ENCODE measurements around the gene DLGAP5.

The DLGAP5 gene, protein sequence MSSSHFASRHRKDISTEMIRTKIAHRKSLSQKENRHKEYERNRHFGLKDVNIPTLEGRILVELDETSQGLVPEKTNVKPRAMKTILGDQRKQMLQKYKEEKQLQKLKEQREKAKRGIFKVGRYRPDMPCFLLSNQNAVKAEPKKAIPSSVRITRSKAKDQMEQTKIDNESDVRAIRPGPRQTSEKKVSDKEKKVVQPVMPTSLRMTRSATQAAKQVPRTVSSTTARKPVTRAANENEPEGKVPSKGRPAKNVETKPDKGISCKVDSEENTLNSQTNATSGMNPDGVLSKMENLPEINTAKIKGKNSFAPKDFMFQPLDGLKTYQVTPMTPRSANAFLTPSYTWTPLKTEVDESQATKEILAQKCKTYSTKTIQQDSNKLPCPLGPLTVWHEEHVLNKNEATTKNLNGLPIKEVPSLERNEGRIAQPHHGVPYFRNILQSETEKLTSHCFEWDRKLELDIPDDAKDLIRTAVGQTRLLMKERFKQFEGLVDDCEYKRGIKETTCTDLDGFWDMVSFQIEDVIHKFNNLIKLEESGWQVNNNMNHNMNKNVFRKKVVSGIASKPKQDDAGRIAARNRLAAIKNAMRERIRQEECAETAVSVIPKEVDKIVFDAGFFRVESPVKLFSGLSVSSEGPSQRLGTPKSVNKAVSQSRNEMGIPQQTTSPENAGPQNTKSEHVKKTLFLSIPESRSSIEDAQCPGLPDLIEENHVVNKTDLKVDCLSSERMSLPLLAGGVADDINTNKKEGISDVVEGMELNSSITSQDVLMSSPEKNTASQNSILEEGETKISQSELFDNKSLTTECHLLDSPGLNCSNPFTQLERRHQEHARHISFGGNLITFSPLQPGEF

GRCh38 chr14:55191203-55192053, at the start of gene DLGAP5:
TSS of gene DLGAP5 (minus strand) at chr14:55191585. CDS start at chr14:55189179, 2,406 bp downstream.
- peak; percentile 96 for DNase-seq
- H3K9me3 Mint-ChIP-seq: no peaks in the 10 kb centered on the region
- H3K36me3 Mint-ChIP-seq: peaks cover 32% of the 10 kb centered on the region
- peak within 1 kb of the TSS; percentile 93 for H3K27ac Mint-ChIP-seq
- peak within 1 kb of the TSS; percentile 99 for H3K4me3 Mint-ChIP-seq
- CTCF ChIA-PET: interaction anchor here (0.7 to 1.1 kb wide), 3 partner anchors 140 to 384 kb away, joined by 3 to 5 read pairs (median 4); partner anchors contain the start of gene MAPK1IP1L
- peaks cover 5% of the 10 kb centered on the region for H3K27me3 Mint-ChIP-seq
- peaks cover 44% of the 10 kb centered on the region for H3K4me1 Mint-ChIP-seq

GRCh38 chr14:55240526-55241178, 49.3 kb upstream of the DLGAP5 start:
- no peak for DNase-seq
- Mint-ChIP-seq H3K36me3 (no peaks in the 10 kb centered on the region), H3K27ac (no peak overlapping the region), H3K4me1 (no peaks in the 10 kb centered on the region), H3K4me3 (no peak overlapping the region), H3K9me3 (no peaks in the 10 kb centered on the region), H3K27me3 (peaks cover 13% of the 10 kb centered on the region)
- CTCF ChIA-PET: no interaction called here

DNA sequence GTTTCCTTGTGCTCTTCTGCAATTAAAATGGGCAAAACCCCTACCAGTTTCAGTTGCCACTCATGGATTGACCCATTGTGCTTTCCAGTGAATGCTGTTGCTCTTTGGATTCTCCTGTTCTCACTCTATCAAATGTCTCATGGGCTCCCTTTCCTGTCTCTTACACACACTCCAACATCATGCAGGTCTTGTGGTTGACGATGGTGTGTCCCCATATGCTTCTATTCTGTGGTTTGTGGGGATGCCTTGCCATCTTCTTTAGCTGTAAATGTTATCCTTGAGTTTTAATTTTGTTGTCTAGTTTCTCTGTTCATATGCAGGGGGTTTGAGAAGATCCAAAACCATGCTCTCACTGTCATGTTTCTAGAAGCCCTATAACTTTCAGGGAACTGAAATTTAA, 47.9 kb upstream of the DLGAP5 start:
- no peaks in the 10 kb centered on the region for H3K9me3 Mint-ChIP-seq
- peaks cover 18% of the 10 kb centered on the region for H3K27me3 Mint-ChIP-seq
- H3K27ac Mint-ChIP-seq: no peak overlapping the region
- CTCF ChIA-PET: no interaction called here
- H3K4me3 Mint-ChIP-seq: no peak overlapping the region
- H3K36me3 Mint-ChIP-seq: no peaks in the 10 kb centered on the region
- no peak for DNase-seq
- no peaks in the 10 kb centered on the region for H3K4me1 Mint-ChIP-seq

GRCh38 chr14:55238019-55238680, 46.8 kb upstream of the DLGAP5 start:
- Mint-ChIP-seq H3K27me3 (peaks cover 18% of the 10 kb centered on the region), H3K36me3 (no peaks in the 10 kb centered on the region), H3K4me3 (no peak overlapping the region), H3K27ac (no peak overlapping the region), H3K9me3 (no peaks in the 10 kb centered on the region), H3K4me1 (no peaks in the 10 kb centered on the region)
- DNase-seq: no peak
- CTCF ChIA-PET: interaction anchor here (1.2 kb wide), 1 partner anchor 117 kb away, joined by 3 read pairs; no protein-coding TSS in a partner anchor

- Mint-ChIP-seq H3K9me3 (no peaks in the 10 kb centered on the region), H3K4me3 (no peak overlapping the region), H3K36me3 (no peaks in the 10 kb centered on the region), H3K27ac (no peak overlapping the region), H3K27me3 (peaks cover 45% of the 10 kb centered on the region), H3K4me1 (no peaks in the 10 kb centered on the region)
- CTCF ChIA-PET: no interaction called here
- DNase-seq: no peak
Measured at GRCh38 chr14:55233591-55233990, 42.2 kb upstream of the DLGAP5 start.

GRCh38 chr14:55228261-55228660, 36.9 kb upstream of the DLGAP5 start:
- H3K27me3 Mint-ChIP-seq: peaks cover 29% of the 10 kb centered on the region

DNA sequence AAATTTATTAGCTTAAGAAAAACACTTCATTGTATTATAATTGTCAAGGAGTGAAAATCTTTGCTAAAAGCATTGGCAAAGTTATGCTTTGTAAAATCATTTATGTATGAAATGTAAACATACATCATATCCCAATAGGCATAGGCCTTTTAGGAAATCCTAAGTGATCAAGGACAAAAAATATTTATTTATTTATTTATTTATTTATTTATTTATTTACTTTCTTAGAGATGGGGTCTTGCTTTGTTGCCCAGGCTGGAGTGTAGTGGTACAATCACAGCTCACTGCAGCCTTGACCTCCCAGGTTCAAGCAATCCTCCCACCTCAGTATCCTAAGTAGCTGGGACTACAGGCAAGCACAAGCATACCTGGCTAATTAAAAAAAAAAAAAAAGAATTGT, 32.0 kb upstream of the DLGAP5 start:
- CTCF ChIA-PET: interaction anchor here (1.5 kb wide), 1 partner anchor 10 kb away, joined by 7 read pairs; no protein-coding TSS in a partner anchor
- H3K27me3 Mint-ChIP-seq: peaks cover 8% of the 10 kb centered on the region

More at GRCh38 chr14:55228261-55228660, 36.9 kb upstream of the DLGAP5 start:
- CTCF ChIA-PET: no interaction called here
- no peaks in the 10 kb centered on the region for H3K4me1 Mint-ChIP-seq
- H3K9me3 Mint-ChIP-seq: peaks cover 11% of the 10 kb centered on the region
- no peak for DNase-seq
- no peak overlapping the region for H3K4me3 Mint-ChIP-seq
- H3K36me3 Mint-ChIP-seq: peaks cover 3% of the 10 kb centered on the region
- no peak overlapping the region for H3K27ac Mint-ChIP-seq

GRCh38 chr14:55221968-55222367, 30.6 kb upstream of the DLGAP5 start:
- peaks cover 8% of the 10 kb centered on the region for H3K9me3 Mint-ChIP-seq
- no peak overlapping the region for H3K27ac Mint-ChIP-seq
- no peaks in the 10 kb centered on the region for H3K4me1 Mint-ChIP-seq
- no peak overlapping the region for H3K4me3 Mint-ChIP-seq
- H3K36me3 Mint-ChIP-seq: peaks cover 3% of the 10 kb centered on the region
- CTCF ChIA-PET: interaction anchor here (1.4 kb wide), 1 partner anchor 132 kb away, joined by 3 read pairs; no protein-coding TSS in a partner anchor
- no peak for DNase-seq
- peaks cover 9% of the 10 kb centered on the region for H3K27me3 Mint-ChIP-seq

More for the DNA sequence above, 32.0 kb upstream of the DLGAP5 start:
- Mint-ChIP-seq H3K27ac (no peak overlapping the region), H3K4me1 (no peaks in the 10 kb centered on the region), H3K36me3 (peaks cover 3% of the 10 kb centered on the region), H3K9me3 (peaks cover 11% of the 10 kb centered on the region), H3K4me3 (no peak overlapping the region)
- DNase-seq: no peak

DNA sequence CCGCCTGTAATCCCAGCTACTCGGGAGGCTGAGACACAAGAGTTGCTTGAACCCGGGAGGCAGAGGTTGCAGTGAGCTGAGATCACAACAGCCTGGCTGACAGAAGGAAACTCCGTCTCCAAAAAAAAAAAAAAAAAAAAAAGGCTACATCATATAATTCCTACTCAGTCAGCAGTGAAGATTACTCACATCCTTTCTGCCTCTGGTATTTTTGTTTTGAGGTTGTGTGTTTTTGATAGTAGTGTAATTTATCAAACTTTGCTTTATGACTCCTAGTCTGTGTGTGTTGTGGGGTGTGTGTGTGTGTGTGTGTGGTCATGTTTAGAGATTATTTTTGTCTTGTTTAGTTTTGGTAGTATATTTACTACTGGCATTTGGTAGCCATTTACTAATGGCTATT, 29.8 kb upstream of the DLGAP5 start:
- Mint-ChIP-seq H3K36me3 (no peaks in the 10 kb centered on the region), H3K27me3 (peaks cover 9% of the 10 kb centered on the region), H3K4me3 (no peak overlapping the region), H3K4me1 (no peaks in the 10 kb centered on the region), H3K9me3 (peaks cover under 1% of the 10 kb centered on the region), H3K27ac (no peak overlapping the region)
- no peak for DNase-seq
- CTCF ChIA-PET: no interaction called here

DNA sequence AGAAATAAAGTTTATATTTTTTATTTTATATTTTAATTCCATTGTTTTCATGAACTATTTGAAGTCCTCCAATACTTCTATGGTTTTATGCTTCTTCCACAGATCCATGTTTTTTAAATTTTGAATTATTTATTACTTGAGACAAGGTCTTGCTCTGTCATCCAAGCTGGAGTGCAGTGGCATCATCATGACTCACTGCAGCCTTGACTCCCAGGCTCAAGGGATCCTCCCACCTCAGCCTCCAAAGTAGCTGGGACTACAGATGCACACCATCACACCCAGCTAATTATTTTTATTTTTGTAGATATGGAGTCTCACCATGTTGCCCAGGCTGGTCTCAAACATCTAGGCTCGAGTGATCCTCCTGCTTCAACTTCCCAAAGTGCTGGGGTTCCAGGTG, 28.8 kb upstream of the DLGAP5 start:
- Mint-ChIP-seq H3K9me3 (no peaks in the 10 kb centered on the region), H3K4me3 (no peak overlapping the region), H3K27me3 (peaks cover 9% of the 10 kb centered on the region), H3K4me1 (no peaks in the 10 kb centered on the region), H3K27ac (no peak overlapping the region), H3K36me3 (no peaks in the 10 kb centered on the region)
- CTCF ChIA-PET: no interaction called here
- no peak for DNase-seq

DNA sequence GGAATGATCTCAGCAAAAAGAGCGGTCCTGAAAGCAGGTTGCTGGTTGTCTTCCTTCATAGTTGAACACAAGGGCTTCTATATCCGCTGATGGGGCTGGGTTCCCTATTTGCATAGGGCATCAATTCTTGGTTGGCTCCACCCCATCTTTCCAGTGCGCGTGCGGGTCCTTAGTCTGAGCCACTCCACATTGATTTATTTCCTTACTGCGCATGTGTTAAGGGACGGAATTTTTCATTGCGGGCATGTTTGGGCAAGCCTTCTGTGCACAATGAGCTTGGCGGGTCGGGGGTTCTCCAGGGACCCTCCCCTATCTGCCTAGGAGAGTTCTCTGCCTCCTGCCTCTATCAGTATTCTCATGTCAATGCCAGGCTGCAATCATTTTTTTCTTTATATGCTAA, 21.2 kb upstream of the DLGAP5 start:
- CTCF ChIA-PET: interaction anchor here (0.7 to 4.4 kb wide), 7 partner anchors 11 to 232 kb away, joined by 3 to 35 read pairs (median 4); no protein-coding TSS in a partner anchor
- DNase-seq: no peak
- no peaks in the 10 kb centered on the region for H3K9me3 Mint-ChIP-seq
- no peaks in the 10 kb centered on the region for H3K36me3 Mint-ChIP-seq
- peaks cover 4% of the 10 kb centered on the region for H3K4me1 Mint-ChIP-seq
- H3K27ac Mint-ChIP-seq: no peak overlapping the region
- no peak overlapping the region for H3K4me3 Mint-ChIP-seq
- peaks cover 11% of the 10 kb centered on the region for H3K27me3 Mint-ChIP-seq

GRCh38 chr14:55207832-55208231, 16.4 kb upstream of the DLGAP5 start:
- no peak for DNase-seq
- Mint-ChIP-seq H3K27ac (no peak overlapping the region), H3K9me3 (no peaks in the 10 kb centered on the region), H3K27me3 (peaks cover 28% of the 10 kb centered on the region), H3K4me1 (no peaks in the 10 kb centered on the region), H3K36me3 (no peaks in the 10 kb centered on the region), H3K4me3 (no peak overlapping the region)
- CTCF ChIA-PET: interaction anchor here (0.6 kb wide), 1 partner anchor 227 kb away, joined by 3 read pairs; no protein-coding TSS in a partner anchor

GRCh38 chr14:55206175-55206693, 14.8 kb upstream of the DLGAP5 start:
- Mint-ChIP-seq H3K9me3 (no peaks in the 10 kb centered on the region), H3K4me3 (no peak overlapping the region), H3K4me1 (no peaks in the 10 kb centered on the region), H3K36me3 (no peaks in the 10 kb centered on the region), H3K27me3 (peaks cover 35% of the 10 kb centered on the region), H3K27ac (no peak overlapping the region)
- CTCF ChIA-PET: no interaction called here
- no peak for DNase-seq
